ENCODE results near the gene PRDM1. TPM values are rescaled to one million over a fixed set of nuclear protein-coding genes. Genes with fewer than 3 reads are reported as not detected.

Gene PRDM1
- total RNA-seq, 1 donor from 2014 or later: 2.3 TPM

- Mint-ChIP-seq H3K4me1 (peaks cover 16% of the 10 kb centered on the region), H3K27ac (no peak overlapping the region), H3K36me3 (no peaks in the 10 kb centered on the region), H3K27me3 (ENCODE audit: low read depth) (peaks cover 84% of the 10 kb centered on the region), H3K9me3 (no peaks in the 10 kb centered on the region), H3K4me3 (no peak overlapping the region)
- DNase-seq (ENCODE audit: low spot score in 2 of 2, unreplicated experiment in 2 of 2): no peak
- TF ChIP-seq CTCF (IDR thresholded peaks at IDR 0.05; ENCODE audit: unreplicated experiment): no peak
Measured at GRCh38 chr6:106079961-106080762, 6.0 kb upstream of the PRDM1 start.

- peaks cover 21% of the 10 kb centered on the region for H3K4me1 Mint-ChIP-seq
- no peak for DNase-seq (ENCODE audit: low spot score in 2 of 2, unreplicated experiment in 2 of 2)
- no peak overlapping the region for H3K27ac Mint-ChIP-seq
- H3K36me3 Mint-ChIP-seq: no peaks in the 10 kb centered on the region
- H3K4me3 Mint-ChIP-seq: no peak overlapping the region
- H3K9me3 Mint-ChIP-seq: no peaks in the 10 kb centered on the region
- TF ChIP-seq CTCF (IDR thresholded peaks at IDR 0.05; ENCODE audit: unreplicated experiment): no peak
- peaks cover 84% of the 10 kb centered on the region for H3K27me3 Mint-ChIP-seq (ENCODE audit: low read depth)
Measured at GRCh38 chr6:106080763-106081095, 5.4 kb upstream of the PRDM1 start.

GRCh38 chr6:106081715-106082114 is 4.4 kb upstream of the PRDM1 start:
- Mint-ChIP-seq H3K9me3 (no peaks in the 10 kb centered on the region), H3K36me3 (no peaks in the 10 kb centered on the region), H3K4me1 (peaks cover 26% of the 10 kb centered on the region), H3K27me3 (ENCODE audit: low read depth) (peaks cover 85% of the 10 kb centered on the region), H3K27ac (no peak overlapping the region), H3K4me3 (no peak overlapping the region)
- DNase-seq (ENCODE audit: low spot score in 2 of 2, unreplicated experiment in 2 of 2): no peak
- TF ChIP-seq CTCF (IDR thresholded peaks at IDR 0.05; ENCODE audit: unreplicated experiment): no peak

GRCh38 chr6:106082735-106083398 is 3.3 kb upstream of the PRDM1 start:
- H3K27ac Mint-ChIP-seq: no peak overlapping the region
- peaks cover 22% of the 10 kb centered on the region for H3K4me1 Mint-ChIP-seq
- H3K9me3 Mint-ChIP-seq: no peaks in the 10 kb centered on the region
- no peak for TF ChIP-seq CTCF (IDR thresholded peaks at IDR 0.05; ENCODE audit: unreplicated experiment)
- DNase-seq (ENCODE audit: low spot score in 2 of 2, unreplicated experiment in 2 of 2): no peak
- no peak overlapping the region for H3K4me3 Mint-ChIP-seq
- peaks cover 85% of the 10 kb centered on the region for H3K27me3 Mint-ChIP-seq (ENCODE audit: low read depth)
- no peaks in the 10 kb centered on the region for H3K36me3 Mint-ChIP-seq

- Mint-ChIP-seq H3K27ac (no peak overlapping the region), H3K4me3 (no peak overlapping the region), H3K4me1 (peaks cover 19% of the 10 kb centered on the region), H3K27me3 (ENCODE audit: low read depth) (peaks cover 86% of the 10 kb centered on the region), H3K9me3 (no peaks in the 10 kb centered on the region), H3K36me3 (no peaks in the 10 kb centered on the region)
- no peak for DNase-seq (ENCODE audit: low spot score in 2 of 2, unreplicated experiment in 2 of 2)
- TF ChIP-seq CTCF (IDR thresholded peaks at IDR 0.05; ENCODE audit: unreplicated experiment): no peak
Measured at GRCh38 chr6:106083618-106084017, 2.5 kb upstream of the PRDM1 start.

Data from mesothelial cell of epicardium (in vitro differentiated cells).